GM21526 (cell line): ENCODE results near the gene OR4C3.
"Not testable (repeated sequence)": the region's sequence is repeated elsewhere in the genome, so short reads cannot be mapped to it uniquely, and the experiment has no call there.

Source experiments
- ATAC-seq: cut with Tn5 transposase; IDR thresholded peaks from one replicate; pipeline ENCODE4 v1.9.1; 2021; ENCODE audit warnings: moderate library complexity; ENCODE audit not compliant: unreplicated experiment, low FRiP score

OR4C3 gene

GRCh38 chr11:48324620-48325019 lies at the start of gene OR4C3:
Gene OR4C3, plus strand, starts transcription at chr11:48324920. Its CDS starts 102 bp downstream, at chr11:48325022.
- not testable (repeated sequence) for ATAC-seq

GRCh38 chr11:48305923-48306322 lies 18.8 kb upstream of the OR4C3 start, which contains the start of gene OR4S1:
Gene OR4S1, plus strand, starts transcription at chr11:48306223. Its CDS starts 0 bp downstream, at chr11:48306223.
- no peak for ATAC-seq

GRCh38 chr11:48307760-48308386 lies 16.8 kb upstream of the OR4C3 start:
- peak; percentile 85 for ATAC-seq

GRCh38 chr11:48313590-48313989 lies 11.1 kb upstream of the OR4C3 start:
- ATAC-seq, result not testable (repeated sequence)

- not testable (repeated sequence) for ATAC-seq
Observed at GRCh38 chr11:48319813-48320212, 4.9 kb upstream of the OR4C3 start.

GRCh38 chr11:48341466-48341865 lies 16.7 kb downstream of the OR4C3 start:
- ATAC-seq, result no peak

GRCh38 chr11:48342505-48342904 lies 17.8 kb downstream of the OR4C3 start:
- ATAC-seq, result not testable (repeated sequence)

- ATAC-seq, result not testable (repeated sequence)
Observed at GRCh38 chr11:48346286-48346685, 21.6 kb downstream of the OR4C3 start.

- ATAC-seq, result no peak
Observed at GRCh38 chr11:48354013-48354412, 29.3 kb downstream of the OR4C3 start.

- ATAC-seq, result no peak
Observed at GRCh38 chr11:48354677-48355076, 30.0 kb downstream of the OR4C3 start.

GRCh38 chr11:48361289-48361688 lies 36.6 kb downstream of the OR4C3 start:
- ATAC-seq, result not testable (repeated sequence)

GRCh38 chr11:48366365-48366764 lies 41.6 kb downstream of the OR4C3 start, which contains the start of gene OR4C5:
Gene OR4C5, minus strand, starts transcription at chr11:48366465. Its CDS starts 0 bp downstream, at chr11:48366465.
- no peak for ATAC-seq
